Amniotic epithelial cell (primary cell): ENCODE data around the gene LAS1L.
"Not testable (repeated sequence)": the region's sequence is repeated elsewhere in the genome, so short reads cannot be mapped to it uniquely, and the experiment has no call there.

Experiments used
- DNase-seq: peaks from one replicate; pipeline ENCODE4 v3.0.0-alpha.2; 2010; ENCODE audit warnings: low read depth

Gene LAS1L

DNA sequence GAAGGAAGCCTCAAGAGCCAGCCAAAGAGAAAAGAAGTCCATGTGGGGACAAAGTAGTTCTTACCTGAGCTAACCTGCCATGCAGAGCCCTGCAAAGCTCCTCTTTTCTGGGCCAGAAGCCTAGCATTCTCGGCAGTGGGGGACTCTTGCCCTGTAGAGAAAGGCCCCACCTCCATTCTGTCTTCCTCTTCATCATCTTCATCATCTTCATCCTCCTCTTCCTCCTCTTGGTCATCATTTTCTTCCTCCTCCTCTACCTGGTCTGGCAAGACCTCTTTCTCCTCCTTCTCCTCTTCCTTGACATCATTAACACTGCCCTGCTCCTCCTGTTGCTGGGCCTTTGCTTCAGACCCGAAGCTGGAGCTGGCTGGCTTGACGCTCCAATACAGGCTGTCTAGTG lies 16.7 kb downstream of the LAS1L start:
- DNase-seq = no peak

DNA sequence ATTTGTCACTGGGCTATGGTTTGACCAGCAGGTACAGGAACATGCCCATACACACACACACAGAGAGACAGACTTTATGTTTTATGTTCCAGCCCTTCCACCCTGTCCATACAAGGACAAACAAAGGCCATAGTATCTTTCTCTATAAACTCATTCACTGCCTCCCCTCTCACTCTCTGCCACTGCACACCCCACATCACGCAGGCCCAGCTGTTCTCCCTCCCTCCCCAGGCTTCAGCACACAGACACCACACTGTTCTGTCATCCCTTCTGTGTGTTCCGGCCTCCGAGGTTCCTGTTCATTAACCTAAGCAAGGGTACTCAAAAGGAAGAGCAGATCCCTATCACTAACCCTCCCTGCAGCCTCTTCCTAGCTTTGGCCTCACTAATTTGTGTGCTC lies 17.8 kb downstream of the LAS1L start:
- DNase-seq = no peak

DNA sequence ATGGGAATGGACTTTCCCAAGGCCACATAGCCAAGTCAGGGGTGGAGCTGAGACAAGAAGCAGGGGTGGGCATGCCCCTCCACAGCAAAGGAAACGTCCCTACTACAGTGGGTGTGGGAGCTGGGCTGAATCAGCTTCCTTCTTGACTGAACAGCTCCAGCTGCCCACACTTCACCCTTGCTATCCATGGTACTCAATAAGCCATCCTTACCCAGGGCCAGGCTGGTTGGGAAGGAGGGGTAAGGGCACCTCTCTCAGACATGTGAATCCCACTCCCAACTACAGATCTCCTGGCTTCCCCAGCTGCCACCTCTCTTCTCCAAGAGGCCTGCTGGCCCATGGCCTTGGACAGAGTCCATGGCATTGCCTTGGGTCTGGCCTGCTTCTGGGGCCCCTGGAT lies 21.0 kb downstream of the LAS1L start:
- DNase-seq = no peak

DNA sequence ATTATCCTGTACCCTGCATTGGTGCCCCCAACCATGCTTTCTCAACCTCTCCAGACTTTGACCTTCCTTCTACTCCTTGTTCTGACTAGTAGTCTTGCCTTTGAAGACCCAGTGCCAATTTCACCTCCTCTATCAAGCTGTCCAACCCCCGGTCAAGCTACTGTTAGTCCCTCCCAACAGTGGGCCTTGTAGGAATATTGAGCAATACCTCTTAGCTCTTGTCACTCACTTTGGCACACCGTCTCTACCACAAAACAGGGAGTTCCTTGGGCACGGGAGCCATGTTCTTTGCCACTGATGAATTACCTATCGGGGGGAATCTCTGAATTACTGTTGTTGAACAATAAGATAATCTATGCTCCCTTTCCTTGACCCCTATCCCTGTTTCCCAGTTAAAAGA lies 25.2 kb downstream of the LAS1L start:
- DNase-seq = no peak

DNA sequence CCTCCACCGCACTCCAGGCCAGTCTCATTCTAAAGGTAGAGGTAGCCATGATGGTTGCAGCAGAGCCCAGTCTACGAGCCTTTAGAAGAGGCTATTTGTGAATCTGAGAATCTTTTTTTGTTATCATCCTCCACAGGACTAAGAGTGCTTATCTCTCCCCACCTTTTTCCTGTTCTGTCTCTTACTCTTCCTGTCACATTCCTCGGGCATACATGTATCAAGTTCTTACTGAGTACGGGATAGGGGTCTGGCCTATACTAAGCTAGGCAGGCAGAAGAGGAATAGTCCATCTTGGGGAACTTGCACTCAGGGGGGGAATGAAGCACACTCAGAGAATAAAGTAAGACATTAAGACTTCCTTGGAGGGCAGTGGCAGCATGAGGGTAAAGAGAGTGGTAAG lies 25.7 kb downstream of the LAS1L start:
- DNase-seq = no peak

DNA sequence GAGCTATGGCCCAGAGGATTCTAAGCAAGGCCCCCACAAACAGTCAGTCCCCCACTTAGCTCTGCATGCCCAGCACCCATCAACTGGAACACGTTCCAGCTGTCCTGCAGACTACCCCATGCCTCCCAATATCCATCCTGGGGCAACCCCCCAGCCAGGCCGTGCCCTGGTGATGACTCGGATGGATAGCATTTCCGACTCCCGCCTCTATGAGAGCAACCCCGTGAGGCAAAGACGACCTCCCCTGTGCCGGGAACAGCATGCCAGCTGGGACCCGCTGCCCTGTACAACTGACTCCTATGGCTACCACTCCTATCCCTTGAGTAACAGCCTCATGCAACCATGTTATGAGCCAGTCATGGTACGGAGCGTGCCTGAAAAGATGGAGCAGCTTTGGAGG lies 32.0 kb downstream of the LAS1L start:
- DNase-seq = no peak

DNA sequence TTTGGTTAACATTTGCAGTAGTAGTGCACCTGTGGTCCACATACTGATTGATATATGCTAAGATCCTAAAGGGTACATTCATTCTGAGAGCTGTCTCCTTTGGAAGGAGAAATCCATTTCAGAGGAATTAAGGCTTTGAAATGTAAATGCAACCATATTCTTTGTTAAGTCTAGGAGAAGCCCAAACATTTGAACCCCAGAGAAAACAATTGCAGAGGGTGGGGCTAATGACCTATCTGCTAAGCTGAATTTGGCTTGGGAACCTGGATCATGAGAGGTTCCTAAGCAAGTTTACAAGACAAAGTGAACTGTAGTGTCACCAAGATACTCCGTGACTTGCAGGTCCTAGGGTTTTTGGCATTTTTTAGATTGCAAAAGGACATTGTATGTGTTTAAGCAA lies 41.2 kb downstream of the LAS1L start:
- no peak for DNase-seq

DNA sequence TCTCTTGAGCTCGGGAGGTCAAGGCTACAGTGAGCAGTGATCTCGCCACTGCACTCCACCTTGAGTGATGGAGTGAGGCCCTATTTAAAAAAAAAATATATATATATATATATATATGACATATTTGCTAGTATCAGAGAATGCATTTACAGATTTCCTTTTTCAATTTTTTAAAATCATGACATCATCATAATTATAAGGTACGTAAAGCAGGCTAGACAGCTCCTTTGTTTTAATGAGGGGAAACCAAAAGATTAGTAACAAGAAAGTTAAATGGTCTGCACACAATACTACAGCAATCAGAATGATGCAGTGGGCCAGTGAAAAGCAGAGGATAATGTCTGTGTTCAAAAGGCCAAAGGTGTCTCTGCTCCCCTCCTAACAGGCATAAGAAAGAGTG lies 43.0 kb downstream of the LAS1L start:
- no peak for DNase-seq

DNA sequence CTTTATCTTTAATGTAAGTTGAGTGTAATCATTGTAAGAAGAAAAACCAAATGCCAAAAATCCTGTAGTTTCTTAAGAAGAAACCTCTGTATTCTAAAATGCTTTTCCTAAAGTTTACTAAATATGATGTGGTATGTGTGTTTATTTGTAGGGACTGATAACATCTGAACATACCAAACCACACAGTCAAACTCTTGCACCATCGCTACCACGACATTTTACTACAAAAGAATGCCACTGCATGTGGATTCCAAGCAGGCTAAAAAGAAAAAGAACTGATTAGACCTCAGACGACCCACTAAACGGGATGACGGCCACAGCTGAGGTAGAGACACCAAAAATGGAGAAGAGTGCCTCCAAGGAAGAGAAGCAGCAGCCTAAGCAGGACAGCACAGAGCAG lies 46.1 kb downstream of the LAS1L start:
- DNase-seq = peak; percentile 60

DNA sequence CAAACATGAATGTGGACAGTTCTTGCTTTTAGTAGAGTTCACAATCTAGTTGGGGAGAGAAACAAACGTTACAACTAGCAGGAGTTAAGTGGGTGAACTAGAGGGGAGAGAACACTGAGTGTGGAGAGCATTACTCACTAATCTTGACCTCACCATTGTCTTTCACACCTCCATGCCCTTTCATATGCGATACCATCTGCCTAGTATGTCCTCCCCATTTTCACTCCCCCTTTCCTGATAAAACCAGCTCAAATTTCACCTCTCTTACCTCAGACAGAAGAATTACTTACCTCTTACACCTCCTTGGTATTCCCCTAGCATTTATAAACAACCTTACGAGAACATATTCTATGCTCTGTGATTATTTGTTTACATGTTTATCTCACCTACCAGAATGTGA lies 53.6 kb downstream of the LAS1L start:
- DNase-seq = no peak

DNA sequence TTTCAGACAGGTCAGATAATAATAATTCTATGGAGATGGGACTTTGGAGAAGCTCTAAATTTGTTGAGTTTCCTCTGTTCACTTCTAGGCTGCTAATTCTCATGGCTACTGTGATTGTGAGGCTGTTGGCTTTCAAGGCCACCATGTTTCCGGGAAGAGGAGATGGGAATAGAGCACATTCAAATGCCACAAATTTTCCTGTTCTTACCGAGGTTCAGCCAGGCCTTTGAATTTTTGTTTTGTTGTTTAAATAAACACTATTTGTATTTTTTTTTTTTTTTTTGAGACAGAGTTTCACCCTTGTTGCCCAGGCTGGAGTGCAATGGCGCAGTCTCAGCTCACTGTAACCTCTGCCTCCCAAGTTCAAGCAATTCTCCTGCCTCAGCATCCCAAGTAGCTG lies 55.5 kb downstream of the LAS1L start:
- DNase-seq = not testable (repeated sequence)

DNA sequence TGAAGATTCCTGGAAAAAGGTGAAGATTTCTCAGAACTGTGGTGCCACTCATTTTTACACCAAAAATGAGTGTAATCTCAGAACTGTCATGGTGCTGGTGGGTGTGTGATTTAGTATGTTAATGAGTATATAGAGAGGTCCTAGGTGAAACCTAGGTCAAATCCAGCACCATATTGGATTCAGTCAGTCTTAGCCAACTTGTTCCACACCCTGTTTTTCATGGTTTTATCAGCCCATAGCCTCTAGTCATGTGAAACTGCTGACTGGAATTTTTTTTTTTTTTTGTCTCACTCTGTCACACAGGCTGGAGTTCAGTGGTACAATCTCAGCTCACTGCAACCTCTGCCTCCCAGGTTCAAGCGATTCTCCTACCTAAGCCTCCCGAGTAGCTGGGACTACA lies 58.0 kb downstream of the LAS1L start:
- no peak for DNase-seq

DNA sequence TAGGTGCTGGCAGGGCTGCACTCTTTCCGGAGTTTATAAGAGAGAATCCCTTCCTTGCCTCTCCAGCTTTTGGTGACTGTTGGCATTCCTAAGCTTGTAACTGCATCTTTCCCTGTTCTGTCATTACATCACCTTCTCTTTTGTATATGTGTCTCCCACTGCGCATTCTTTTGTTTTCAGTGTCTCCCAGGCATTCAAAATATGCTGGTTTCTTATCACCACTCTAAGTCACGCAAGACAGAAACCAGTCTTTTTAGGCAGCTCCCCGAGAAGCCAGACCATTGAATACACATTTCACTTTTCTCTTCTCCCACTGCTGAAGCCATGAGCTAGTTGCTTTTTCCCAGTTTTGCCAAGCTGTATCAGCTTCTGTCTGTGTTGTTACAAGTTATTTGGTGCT lies 71.0 kb downstream of the LAS1L start:
- peak; percentile 18 for DNase-seq
